22Rv1 (cell line): ENCODE results near the gene NAA25.

Experiments used
- H3K27ac ChIP-seq: fragments of 450-650 bp; 2 replicates; pipeline ENCODE4 v1.5.1; 2017
- ZFX ChIP-seq: fragments of 450-650 bp; IDR thresholded peaks from 2 replicates; pipeline ENCODE4 v1.6.1; 2017; ENCODE audit warnings: antibody characterized with exemption, borderline replicate concordance
- TF ChIP-seq, protein P1 (sequence below): fragments of 450-650 bp; IDR thresholded peaks from 2 replicates; pipeline ENCODE4 v1.5.1; 2017; ENCODE audit warnings: mild to moderate bottlenecking

Gene NAA25

DNA sequence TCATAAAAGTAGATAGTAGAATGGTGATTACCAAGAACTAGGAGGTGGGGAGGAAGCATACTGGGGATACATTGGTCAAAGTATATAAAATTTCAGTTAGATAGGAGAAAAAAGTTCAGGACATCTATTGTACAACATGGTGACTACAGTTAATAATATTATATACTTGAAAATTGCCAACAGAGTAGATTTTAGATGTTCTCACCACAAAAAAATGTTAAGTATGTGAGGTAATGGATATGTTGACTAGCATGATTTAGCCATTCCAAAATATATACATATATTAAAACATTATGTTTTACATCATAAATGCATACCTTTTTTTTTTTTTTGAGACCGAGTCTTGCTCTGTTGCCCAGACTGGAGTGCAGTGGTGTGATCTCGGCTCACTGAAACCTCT, 126.6 kb downstream of the NAA25 start:
- TF ChIP-seq, protein P1, sequence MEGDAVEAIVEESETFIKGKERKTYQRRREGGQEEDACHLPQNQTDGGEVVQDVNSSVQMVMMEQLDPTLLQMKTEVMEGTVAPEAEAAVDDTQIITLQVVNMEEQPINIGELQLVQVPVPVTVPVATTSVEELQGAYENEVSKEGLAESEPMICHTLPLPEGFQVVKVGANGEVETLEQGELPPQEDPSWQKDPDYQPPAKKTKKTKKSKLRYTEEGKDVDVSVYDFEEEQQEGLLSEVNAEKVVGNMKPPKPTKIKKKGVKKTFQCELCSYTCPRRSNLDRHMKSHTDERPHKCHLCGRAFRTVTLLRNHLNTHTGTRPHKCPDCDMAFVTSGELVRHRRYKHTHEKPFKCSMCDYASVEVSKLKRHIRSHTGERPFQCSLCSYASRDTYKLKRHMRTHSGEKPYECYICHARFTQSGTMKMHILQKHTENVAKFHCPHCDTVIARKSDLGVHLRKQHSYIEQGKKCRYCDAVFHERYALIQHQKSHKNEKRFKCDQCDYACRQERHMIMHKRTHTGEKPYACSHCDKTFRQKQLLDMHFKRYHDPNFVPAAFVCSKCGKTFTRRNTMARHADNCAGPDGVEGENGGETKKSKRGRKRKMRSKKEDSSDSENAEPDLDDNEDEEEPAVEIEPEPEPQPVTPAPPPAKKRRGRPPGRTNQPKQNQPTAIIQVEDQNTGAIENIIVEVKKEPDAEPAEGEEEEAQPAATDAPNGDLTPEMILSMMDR: no peak
- no peak for TF ChIP-seq ZFX
- H3K27ac ChIP-seq: no peak overlapping the region

DNA sequence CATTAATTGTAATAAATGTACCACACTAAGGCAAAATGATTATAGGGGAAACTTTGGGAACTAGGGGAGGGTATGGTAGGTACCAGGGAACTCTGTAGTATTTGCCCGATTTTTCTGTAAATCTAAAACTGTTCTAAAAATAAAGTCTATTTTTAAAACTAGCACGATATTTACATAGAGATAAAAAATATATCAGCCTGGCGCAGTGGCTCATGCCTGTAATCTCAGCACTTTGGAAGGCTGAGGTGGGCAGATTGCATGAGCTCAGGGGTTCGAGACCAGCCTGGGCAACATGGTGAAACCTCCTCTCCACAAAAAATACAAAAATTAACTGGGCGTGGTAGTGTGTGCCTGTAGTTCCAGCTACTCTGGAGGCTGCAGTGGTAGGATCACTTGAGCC, 128.0 kb downstream of the NAA25 start:
- H3K27ac ChIP-seq: no peak overlapping the region
- TF ChIP-seq, protein P1: no peak
- TF ChIP-seq ZFX: no peak

DNA sequence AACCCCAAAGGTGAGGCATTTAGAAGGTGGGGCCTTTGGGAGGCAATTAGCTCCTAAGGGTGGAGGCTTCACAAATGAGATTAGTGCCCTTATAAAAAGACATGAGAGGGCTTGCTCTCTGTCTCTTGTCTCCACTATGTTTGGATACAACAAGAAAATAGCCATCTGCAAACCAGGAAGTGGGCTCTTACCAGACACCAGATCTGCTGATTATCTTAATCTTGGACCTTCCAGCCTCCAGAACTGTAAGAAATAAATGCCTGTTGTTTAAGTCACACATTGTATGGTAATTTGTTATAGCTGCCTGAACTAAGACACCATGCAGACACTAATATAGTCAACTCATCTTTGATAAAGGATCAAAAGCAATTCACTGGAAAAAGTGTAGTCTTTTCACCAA, 130.0 kb downstream of the NAA25 start:
- H3K27ac ChIP-seq: no peak overlapping the region
- no peak for TF ChIP-seq ZFX
- TF ChIP-seq, protein P1: no peak

DNA sequence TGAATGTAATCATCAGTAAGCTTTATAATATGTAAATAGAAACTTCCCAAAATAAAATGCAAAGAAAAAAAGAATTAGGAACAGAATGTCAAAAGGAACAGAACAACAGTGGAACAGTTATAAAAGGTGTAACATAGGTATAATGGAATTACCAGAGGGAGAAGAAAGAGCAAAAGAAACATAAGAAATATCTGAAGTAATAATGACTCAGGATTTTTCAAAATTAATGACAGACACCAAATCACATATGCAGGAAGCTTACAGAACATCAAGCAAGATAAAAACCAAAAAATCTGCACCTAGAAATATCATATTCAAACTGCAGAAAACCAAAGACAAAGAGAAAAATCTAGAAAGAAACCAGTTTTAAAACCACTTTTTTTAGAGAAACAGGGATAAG, 131.7 kb downstream of the NAA25 start:
- TF ChIP-seq ZFX: no peak
- TF ChIP-seq, protein P1: no peak
- H3K27ac ChIP-seq: no peak overlapping the region
